HEK293T (cell line): ENCODE data around the gene HERC2.

Experiments used
- NFRKB ChIP-seq: fragments of 450-650 bp; IDR thresholded peaks from 2 replicates; pipeline ENCODE4 v1.6.1; 2016; ENCODE audit warnings: mild to moderate bottlenecking, moderate library complexity
- PKNOX1 ChIP-seq: fragments of 450-650 bp; IDR thresholded peaks from 2 replicates; pipeline ENCODE4 v1.6.1; 2016

DNA sequence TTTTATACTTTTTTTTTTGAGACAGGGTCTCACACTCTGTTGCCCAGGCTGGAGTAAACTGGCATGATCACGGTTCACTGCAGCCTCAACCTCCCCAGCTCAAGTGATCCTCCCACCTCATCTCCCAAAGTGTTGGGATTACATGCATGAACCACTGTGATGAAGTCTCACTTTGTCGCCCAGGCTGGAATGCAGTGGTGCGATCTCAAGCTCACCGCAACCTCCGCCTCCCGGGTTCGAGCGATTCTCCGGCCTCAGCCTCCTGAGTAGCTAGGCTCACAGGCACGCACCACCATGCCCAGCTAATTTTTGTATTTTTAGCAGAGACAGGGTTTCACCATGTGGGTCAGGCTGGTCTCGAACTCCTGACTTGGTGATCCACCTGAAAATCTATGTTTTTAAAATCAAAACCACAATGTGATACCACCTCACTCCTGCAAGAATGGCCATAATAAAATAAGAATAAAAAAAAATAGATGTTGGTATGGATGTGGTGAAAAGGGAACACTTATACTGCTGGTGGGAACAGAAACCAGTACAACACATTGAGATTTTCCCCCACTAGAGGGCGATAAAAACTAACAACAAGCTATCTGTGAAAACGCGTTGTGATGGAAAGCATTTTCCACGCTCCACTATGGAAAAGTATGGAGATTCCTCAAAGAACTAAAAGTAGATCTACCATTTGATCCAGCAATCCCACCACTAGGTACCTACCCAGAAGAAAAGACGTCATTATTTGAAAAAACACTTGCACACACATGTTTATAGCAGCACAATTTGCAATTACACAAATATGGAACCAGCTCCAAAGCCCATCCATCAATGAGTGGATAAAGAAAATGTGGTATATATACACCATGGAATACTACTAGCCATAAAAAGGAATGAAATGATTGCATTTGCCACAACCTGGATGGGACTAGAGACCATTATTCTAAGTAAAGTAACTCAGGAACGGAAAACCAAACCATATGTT, 196.0 kb downstream of the HERC2 start:
- TF ChIP-seq NFRKB = no peak
- no peak for TF ChIP-seq PKNOX1
